NCI-H446 (cell line): Measurements from ENCODE around the gene TSEN54.

Experiments
- DNase-seq, 2 experiments: peaks; one replicate each; lab custom pipeline; 2025; lab: John Stamatoyannopoulos, UW

The TSEN54 gene

GRCh38 chr17:75564195-75564594, 47.9 kb downstream of the TSEN54 start:
- DNase-seq, result no peak

- DNase-seq, result no peak
These were observed 48.7 kb downstream of the TSEN54 start for GRCh38 chr17:75565066-75565465.

- DNase-seq, result no peak
These were observed 49.3 kb downstream of the TSEN54 start for GRCh38 chr17:75565618-75566017.

- DNase-seq, result no peak
These were observed 50.1 kb downstream of the TSEN54 start for GRCh38 chr17:75566416-75566815.

GRCh38 chr17:75566834-75567233, 50.5 kb downstream of the TSEN54 start:
- no peak for DNase-seq

GRCh38 chr17:75568412-75569255, 52.3 kb downstream of the TSEN54 start:
- no peak for DNase-seq

GRCh38 chr17:75570034-75570676, 53.8 kb downstream of the TSEN54 start:
- no peak for DNase-seq

GRCh38 chr17:75570772-75571171, 54.4 kb downstream of the TSEN54 start:
- no peak for DNase-seq

GRCh38 chr17:75571197-75571884, 55.0 kb downstream of the TSEN54 start:
- no peak for DNase-seq

GRCh38 chr17:75571885-75572215, 55.5 kb downstream of the TSEN54 start:
- no peak for DNase-seq

- no peak for DNase-seq
These were observed 56.6 kb downstream of the TSEN54 start for GRCh38 chr17:75572713-75573539.

- DNase-seq, result no peak
These were observed 57.2 kb downstream of the TSEN54 start for GRCh38 chr17:75573540-75573957.

GRCh38 chr17:75573994-75574393, 57.7 kb downstream of the TSEN54 start:
- no peak for DNase-seq
